Measurements from ENCODE around the gene TM4SF20.
A peak's percentile ranks its signal among the peaks of the same experiment; 100 is the strongest.

The TM4SF20 gene

GRCh38 chr2:227413371-227413770 lies 34.3 kb upstream of the TM4SF20 start:
- Histone ChIP-seq H3K27ac (no peak overlapping the region), H3K4me3 (no peak overlapping the region), H3K9me3 (ENCODE audit: low read depth, low read length) (no peaks in the 10 kb centered on the region), H3K36me3 (ENCODE audit: insufficient read depth, low read length) (no peaks in the 10 kb centered on the region), H3K9ac (ENCODE audit: insufficient read length) (no peak overlapping the region)
- TF ChIP-seq FOXP2 (optimal IDR thresholded peaks at IDR 0.05; ENCODE audit: control extremely low read depth, extremely low read length, insufficient read depth) (no peak), EZH2 (IDR thresholded peaks at IDR 0.05) (no peak), POLR2AphosphoS5 (IDR thresholded peaks at IDR 0.05; ENCODE audit: borderline replicate concordance, low read depth, low read length) (no peak)
- no peak for DNase-seq (ENCODE audit: low read depth, low spot score)

DNA sequence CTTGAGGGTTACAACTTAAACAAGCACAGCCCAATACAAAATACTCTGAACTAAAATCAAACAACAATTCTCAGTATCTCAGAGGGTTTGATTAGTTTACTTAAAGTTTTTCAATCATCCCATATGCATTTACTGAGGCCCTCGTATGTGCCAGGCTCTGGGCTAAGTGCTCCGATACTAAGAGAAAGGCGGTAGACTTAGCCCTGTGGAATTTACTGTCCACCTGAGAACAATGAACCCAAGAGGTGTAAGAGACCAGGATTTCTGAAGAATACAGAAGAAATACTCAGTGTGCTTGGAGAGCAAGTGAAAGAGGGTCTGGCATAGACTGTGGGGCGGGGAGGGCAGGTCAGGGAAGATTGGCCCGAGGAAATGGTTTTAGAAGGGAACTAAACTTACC lies 33.8 kb upstream of the TM4SF20 start:
- no peaks in the 10 kb centered on the region for H3K9me3 ChIP-seq (ENCODE audit: low read depth, low read length)
- H3K4me3 ChIP-seq = no peak overlapping the region
- no peak for DNase-seq (ENCODE audit: low read depth, low spot score)
- TF ChIP-seq EZH2 (IDR thresholded peaks at IDR 0.05) = no peak
- TF ChIP-seq FOXP2 (optimal IDR thresholded peaks at IDR 0.05; ENCODE audit: control extremely low read depth, extremely low read length, insufficient read depth) = no peak
- TF ChIP-seq POLR2AphosphoS5 (IDR thresholded peaks at IDR 0.05; ENCODE audit: borderline replicate concordance, low read depth, low read length) = no peak
- no peak overlapping the region for H3K27ac ChIP-seq
- no peaks in the 10 kb centered on the region for H3K36me3 ChIP-seq (ENCODE audit: insufficient read depth, low read length)
- H3K9ac ChIP-seq (ENCODE audit: insufficient read length) = no peak overlapping the region

GRCh38 chr2:227411990-227412350 lies 32.9 kb upstream of the TM4SF20 start:
- Histone ChIP-seq H3K9me3 (ENCODE audit: low read depth, low read length) (no peaks in the 10 kb centered on the region), H3K9ac (ENCODE audit: insufficient read length) (no peak overlapping the region)

GRCh38 chr2:227411320-227411989 lies 32.3 kb upstream of the TM4SF20 start:
- Histone ChIP-seq H3K27ac (no peak overlapping the region), H3K36me3 (ENCODE audit: insufficient read depth, low read length) (no peaks in the 10 kb centered on the region), H3K4me3 (no peak overlapping the region), H3K9me3 (ENCODE audit: low read depth, low read length) (no peaks in the 10 kb centered on the region), H3K9ac (ENCODE audit: insufficient read length) (no peak overlapping the region)
- TF ChIP-seq FOXP2 (optimal IDR thresholded peaks at IDR 0.05; ENCODE audit: control extremely low read depth, extremely low read length, insufficient read depth) (no peak), EZH2 (IDR thresholded peaks at IDR 0.05) (no peak), POLR2AphosphoS5 (IDR thresholded peaks at IDR 0.05; ENCODE audit: borderline replicate concordance, low read depth, low read length) (no peak)
- DNase-seq (ENCODE audit: low read depth, low spot score) = no peak

More at GRCh38 chr2:227411990-227412350, 32.9 kb upstream of the TM4SF20 start:
- no peak overlapping the region for H3K27ac ChIP-seq
- H3K36me3 ChIP-seq (ENCODE audit: insufficient read depth, low read length) = no peaks in the 10 kb centered on the region
- TF ChIP-seq FOXP2 (optimal IDR thresholded peaks at IDR 0.05; ENCODE audit: control extremely low read depth, extremely low read length, insufficient read depth) = no peak
- no peak for TF ChIP-seq POLR2AphosphoS5 (IDR thresholded peaks at IDR 0.05; ENCODE audit: borderline replicate concordance, low read depth, low read length)
- no peak for TF ChIP-seq EZH2 (IDR thresholded peaks at IDR 0.05)
- DNase-seq (ENCODE audit: low read depth, low spot score) = no peak
- no peak overlapping the region for H3K4me3 ChIP-seq

GRCh38 chr2:227410191-227410590 lies 31.1 kb upstream of the TM4SF20 start:
- Histone ChIP-seq H3K36me3 (ENCODE audit: insufficient read depth, low read length) (no peaks in the 10 kb centered on the region), H3K9me3 (ENCODE audit: low read depth, low read length) (no peaks in the 10 kb centered on the region), H3K9ac (ENCODE audit: insufficient read length) (no peak overlapping the region), H3K4me3 (no peak overlapping the region), H3K27ac (no peak overlapping the region)
- TF ChIP-seq FOXP2 (optimal IDR thresholded peaks at IDR 0.05; ENCODE audit: control extremely low read depth, extremely low read length, insufficient read depth) = no peak
- no peak for TF ChIP-seq POLR2AphosphoS5 (IDR thresholded peaks at IDR 0.05; ENCODE audit: borderline replicate concordance, low read depth, low read length)
- TF ChIP-seq EZH2 (IDR thresholded peaks at IDR 0.05) = no peak
- no peak for DNase-seq (ENCODE audit: low read depth, low spot score)

GRCh38 chr2:227407591-227408151 lies 28.6 kb upstream of the TM4SF20 start:
- Histone ChIP-seq H3K27ac (peak overlapping the region; percentile 99), H3K36me3 (ENCODE audit: insufficient read depth, low read length) (no peaks in the 10 kb centered on the region), H3K4me3 (peak overlapping the region; percentile 71), H3K9ac (ENCODE audit: insufficient read length) (no peak overlapping the region), H3K9me3 (ENCODE audit: low read depth, low read length) (no peaks in the 10 kb centered on the region)
- DNase-seq (ENCODE audit: low read depth, low spot score) = peak; percentile 22
- TF ChIP-seq EZH2 (IDR thresholded peaks at IDR 0.05) = no peak
- peak; percentile 38; the same call in 1 of the 2 replicates for TF ChIP-seq POLR2AphosphoS5 (IDR thresholded peaks at IDR 0.05; ENCODE audit: borderline replicate concordance, low read depth, low read length)
- TF ChIP-seq FOXP2 (optimal IDR thresholded peaks at IDR 0.05; ENCODE audit: control extremely low read depth, extremely low read length, insufficient read depth) = peak; percentile 25

DNA sequence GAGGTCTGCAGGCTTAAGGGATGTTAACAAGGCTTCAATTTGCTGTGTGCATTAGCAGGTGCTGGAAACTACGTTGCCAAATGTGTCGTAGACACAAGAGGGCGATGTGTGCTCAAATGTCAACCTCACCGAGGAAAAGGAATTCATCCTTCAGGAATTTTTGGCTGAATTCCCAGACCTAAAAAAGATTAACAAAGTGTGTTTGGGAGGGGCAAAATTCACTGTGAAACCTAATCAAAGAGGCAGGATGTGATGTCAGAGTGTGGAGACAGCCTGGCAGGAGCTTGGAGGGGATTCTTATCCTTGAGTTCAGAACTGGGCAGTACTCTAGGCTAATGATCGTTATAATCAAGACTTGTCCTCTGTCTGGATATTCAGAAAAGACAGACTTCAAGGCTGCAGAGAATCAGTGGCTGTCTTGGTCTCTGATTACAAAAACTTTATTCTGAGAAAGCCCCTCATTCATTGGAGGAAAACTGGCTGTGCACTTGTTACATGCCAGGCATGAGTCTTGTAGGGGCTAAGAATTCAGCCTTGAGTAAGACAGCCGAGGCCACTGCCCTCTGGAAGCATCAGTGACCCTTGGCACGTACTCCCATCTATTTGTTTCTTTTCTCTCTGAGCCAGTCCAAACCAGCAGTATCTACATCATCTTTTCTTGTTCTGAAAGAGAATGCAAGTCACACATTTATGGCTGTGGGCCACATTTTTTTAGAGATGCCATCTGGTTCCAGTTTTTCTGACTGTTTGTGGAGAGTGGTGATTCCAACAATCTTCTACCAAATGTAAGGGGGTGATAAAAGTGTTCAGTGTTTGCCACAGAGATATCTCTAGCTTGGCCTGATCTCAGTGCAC lies 27.3 kb upstream of the TM4SF20 start:
- Histone ChIP-seq H3K4me3 (peak overlapping the region; percentile 71), H3K9me3 (ENCODE audit: low read depth, low read length) (no peaks in the 10 kb centered on the region), H3K36me3 (ENCODE audit: insufficient read depth, low read length) (no peaks in the 10 kb centered on the region), H3K9ac (ENCODE audit: insufficient read length) (peak overlapping the region; percentile 68), H3K27ac (peak overlapping the region; percentile 99)
- DNase-seq (ENCODE audit: low read depth, low spot score) = peak; percentile 99
- TF ChIP-seq POLR2AphosphoS5 (IDR thresholded peaks at IDR 0.05; ENCODE audit: borderline replicate concordance, low read depth, low read length) (peak; percentile 31; the same call in 1 of the 2 replicates), FOXP2 (optimal IDR thresholded peaks at IDR 0.05; ENCODE audit: control extremely low read depth, extremely low read length, insufficient read depth) (peak; percentile 46), EZH2 (IDR thresholded peaks at IDR 0.05) (no peak)

DNA sequence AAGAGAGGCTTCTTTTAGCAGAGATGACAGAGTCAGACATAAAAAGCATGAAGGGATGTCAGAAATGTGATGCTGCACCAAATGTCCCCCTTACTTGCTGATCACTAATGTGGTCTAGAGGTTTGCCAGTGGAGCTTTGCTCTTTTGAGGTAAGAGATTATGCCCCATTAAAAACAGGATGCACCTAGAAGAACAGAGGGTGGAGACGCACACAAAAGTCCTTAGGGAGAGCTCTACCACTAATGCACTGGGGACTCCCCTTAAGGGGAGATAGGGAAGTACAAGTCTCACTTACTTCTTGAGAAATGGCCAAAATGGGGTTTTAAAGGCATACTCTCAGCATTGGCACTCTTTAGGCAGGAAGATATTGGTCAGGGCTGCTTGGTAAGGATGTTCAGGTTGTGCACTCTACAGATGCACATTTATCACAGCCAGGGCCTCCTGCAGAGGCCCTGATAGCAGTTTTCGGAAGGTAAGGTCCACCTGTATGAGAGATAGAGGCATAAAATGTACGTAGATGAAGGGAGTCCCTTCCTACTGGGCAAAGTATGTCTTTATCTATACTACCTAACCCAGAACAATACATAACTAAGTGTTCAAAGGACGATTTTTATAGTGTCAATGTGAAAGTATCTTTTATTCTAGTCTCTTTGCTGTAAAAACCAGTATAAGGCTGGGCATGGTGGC lies 25.6 kb upstream of the TM4SF20 start:
- Histone ChIP-seq H3K9ac (ENCODE audit: insufficient read length) (no peak overlapping the region), H3K27ac (no peak overlapping the region), H3K9me3 (ENCODE audit: low read depth, low read length) (no peaks in the 10 kb centered on the region), H3K36me3 (ENCODE audit: insufficient read depth, low read length) (no peaks in the 10 kb centered on the region), H3K4me3 (no peak overlapping the region)
- DNase-seq (ENCODE audit: low read depth, low spot score) = no peak
- TF ChIP-seq FOXP2 (optimal IDR thresholded peaks at IDR 0.05; ENCODE audit: control extremely low read depth, extremely low read length, insufficient read depth) = no peak
- no peak for TF ChIP-seq POLR2AphosphoS5 (IDR thresholded peaks at IDR 0.05; ENCODE audit: borderline replicate concordance, low read depth, low read length)
- TF ChIP-seq EZH2 (IDR thresholded peaks at IDR 0.05) = no peak
